Mesenchymal stem cell (in vitro differentiated cells and primary cell): ENCODE results near the gene CCNL1.

Experiments used
- DNase-seq: peaks from one replicate; pipeline ENCODE4 v3.0.0-alpha.2; 2013
- H2AFZ ChIP-seq: one replicate; pipeline ENCODE4 v1.6.1; 2013; ENCODE audit warnings: low read depth, mild to moderate bottlenecking, control low read depth, inconsistent platforms, low read length, moderate library complexity
- H2AK5ac ChIP-seq: 2 replicates; pipeline ENCODE4 v1.6.1; 2013; ENCODE audit warnings: low read length, moderate library complexity, mild to moderate bottlenecking, inconsistent platforms; ENCODE audit not compliant: severe bottlenecking
- H2BK120ac ChIP-seq: one replicate; pipeline ENCODE4 v1.6.1; 2013; ENCODE audit warnings: low read depth, mild to moderate bottlenecking, inconsistent platforms, low read length, moderate library complexity
- H2BK12ac ChIP-seq, 2 experiments: one replicate each; pipeline ENCODE4 v1.6.1; 2013; ENCODE audit warnings: inconsistent platforms in 2 of 2, low read length in 2 of 2, mild to moderate bottlenecking in 2 of 2, moderate library complexity in 2 of 2, control low read depth in 1 of 2
- H2BK15ac ChIP-seq: one replicate; pipeline ENCODE4 v1.6.1; 2013; ENCODE audit warnings: mild to moderate bottlenecking, low read depth, inconsistent platforms; ENCODE audit not compliant: poor library complexity, severe bottlenecking
- H2BK5ac ChIP-seq: 2 replicates; pipeline ENCODE4 v1.6.1; 2013; ENCODE audit warnings: low read depth, mild to moderate bottlenecking, low read length, control low read depth, inconsistent platforms; ENCODE audit not compliant: poor library complexity, severe bottlenecking
- H3K14ac ChIP-seq, 2 experiments: one replicate each; pipeline ENCODE4 v1.6.1; 2013; ENCODE audit warnings: inconsistent platforms in 2 of 2, low read length in 2 of 2, control low read depth in 1 of 2, mild to moderate bottlenecking in 1 of 2, moderate library complexity in 1 of 2
- H3K18ac ChIP-seq, 2 experiments: one replicate each; pipeline ENCODE4 v1.6.1; 2013; ENCODE audit warnings: inconsistent platforms in 2 of 2, low read length in 2 of 2, control low read depth in 1 of 2, low read depth in 1 of 2, mild to moderate bottlenecking in 1 of 2
- H3K23ac ChIP-seq, 2 experiments: one replicate each; pipeline ENCODE4 v1.6.1; 2013; ENCODE audit warnings: inconsistent platforms in 2 of 2, low read length in 2 of 2, mild to moderate bottlenecking in 2 of 2, moderate library complexity in 2 of 2, control low read depth in 1 of 2
- H3K27ac ChIP-seq: 2 replicates; pipeline ENCODE4 v1.5.1; 2013; ENCODE audit warnings: mild to moderate bottlenecking, moderate library complexity, low read length, control low read depth, inconsistent platforms; ENCODE audit not compliant: poor library complexity, severe bottlenecking
- H3K27me3 ChIP-seq, 2 experiments: 2 replicates each; pipeline versions ENCODE4 v1.6.1 to v1.7.0; 2013; ENCODE audit warnings: low read length in 2 of 2, mild to moderate bottlenecking in 2 of 2, moderate library complexity in 2 of 2, control low read depth in 1 of 2, inconsistent platforms in 1 of 2; ENCODE audit not compliant: control insufficient read depth in 1 of 2, insufficient read depth in 1 of 2
- H3K36me3 ChIP-seq, 2 experiments: 2 replicates each; pipeline versions ENCODE4 v1.6.1 to v1.7.0; 2013; ENCODE audit warnings: low read length in 2 of 2, control low read depth in 1 of 2, inconsistent platforms in 1 of 2, low read depth in 1 of 2, mild to moderate bottlenecking in 1 of 2; ENCODE audit not compliant: insufficient read depth in 2 of 2, control insufficient read depth in 1 of 2
- H3K4ac ChIP-seq, 2 experiments: one replicate each; pipeline ENCODE4 v1.6.1; 2013; ENCODE audit warnings: inconsistent platforms in 2 of 2, low read length in 2 of 2, mild to moderate bottlenecking in 2 of 2, moderate library complexity in 2 of 2, control low read depth in 1 of 2, low read depth in 1 of 2
- H3K4me1 ChIP-seq: 2 replicates; pipeline ENCODE4 v1.6.1; 2013; ENCODE audit warnings: low read depth, low read length, control low read depth; ENCODE audit not compliant: control insufficient read depth, insufficient read depth
- H3K4me2 ChIP-seq: 2 replicates; pipeline ENCODE4 v1.6.1; 2013; ENCODE audit warnings: low read length, mild to moderate bottlenecking, inconsistent platforms; ENCODE audit not compliant: poor library complexity, severe bottlenecking
- H3K4me3 ChIP-seq, 2 experiments: 2 replicates each; pipeline versions ENCODE4 v1.5.1 to v1.7.0; 2013; ENCODE audit warnings: low read length in 2 of 2, mild to moderate bottlenecking in 2 of 2, control low read depth in 1 of 2, low read depth in 1 of 2; ENCODE audit not compliant: insufficient read depth in 1 of 2
- H3K79me1 ChIP-seq: replicated peaks from 2 replicates; pipeline ENCODE4 v1.6.1; 2013; ENCODE audit warnings: mild to moderate bottlenecking, control low read depth, low read length, inconsistent platforms; ENCODE audit not compliant: poor library complexity, severe bottlenecking
- H3K9ac ChIP-seq: 2 replicates; pipeline ENCODE4 v1.7.0; 2013; ENCODE audit warnings: mild to moderate bottlenecking, low read length, moderate library complexity
- H3K9me3 ChIP-seq: 2 replicates; pipeline ENCODE4 v1.7.0; 2013; ENCODE audit warnings: mild to moderate bottlenecking, low read length; ENCODE audit not compliant: control insufficient read depth
- H4K8ac ChIP-seq: one replicate; pipeline ENCODE4 v1.6.1; 2013; ENCODE audit warnings: inconsistent platforms, mild to moderate bottlenecking, low read length, moderate library complexity
- H4K91ac ChIP-seq: one replicate; pipeline ENCODE4 v1.6.1; 2013; ENCODE audit warnings: mild to moderate bottlenecking, low read length, inconsistent platforms
- WGBS: methylation state at CpG from one replicate; pipeline ENCODE4 v1.1.7; 2013; ENCODE audit warnings: mixed read lengths; 5-methylcytosine and 5-hydroxymethylcytosine counted together

CCNL1 gene

GRCh38 chr3:157154563-157155330 lies 5.2 kb downstream of the CCNL1 start:
- H2BK120ac ChIP-seq = no peak overlapping the region
- DNase-seq = peak; percentile 33
- no peak overlapping the region for H2BK5ac ChIP-seq
- H2AK5ac ChIP-seq = no peak overlapping the region
- H4K8ac ChIP-seq = no peak overlapping the region
- no peak overlapping the region for H3K4ac ChIP-seq
- H3K4me3 ChIP-seq = peak overlapping the region in 1 of 2 experiments; percentile 86
- peaks cover 3 to 91% of the 10 kb centered on the region in 2 experiments for H3K36me3 ChIP-seq
- no peak overlapping the region for H3K4me2 ChIP-seq
- H3K23ac ChIP-seq = no peak overlapping the region
- no peaks in the 10 kb centered on the region for H3K4me1 ChIP-seq
- peaks cover 1% of the 10 kb centered on the region for H3K79me1 ChIP-seq
- H2BK15ac ChIP-seq = no peak overlapping the region
- H4K91ac ChIP-seq = no peak overlapping the region
- H3K9me3 ChIP-seq = no peaks in the 10 kb centered on the region
- peak overlapping the region; percentile 99 for H3K9ac ChIP-seq
- H3K14ac ChIP-seq = no peak overlapping the region
- WGBS = 85% methylated on average over 5 of the region's 6 CpGs
- no peak overlapping the region for H3K27ac ChIP-seq
- H2BK12ac ChIP-seq = no peak overlapping the region
- H2AFZ ChIP-seq = no peak overlapping the region
- no peak overlapping the region for H3K18ac ChIP-seq
- no peaks in the 10 kb centered on the region for H3K27me3 ChIP-seq

- Histone ChIP-seq H3K9ac (peak overlapping the region; percentile 99), H2BK5ac (no peak overlapping the region), H3K9me3 (no peaks in the 10 kb centered on the region), H3K27ac (no peak overlapping the region), H3K18ac (no peak overlapping the region), H2BK15ac (no peak overlapping the region), H3K36me3 (peaks cover 7 to 100% of the 10 kb centered on the region in 2 experiments), H4K8ac (no peak overlapping the region), H3K14ac (no peak overlapping the region), H2AFZ (no peak overlapping the region), H3K79me1 (peaks cover 1% of the 10 kb centered on the region), H3K4me3 (no peak overlapping the region), H2BK12ac (no peak overlapping the region), H3K4me2 (no peak overlapping the region), H3K4ac (no peak overlapping the region), H3K4me1 (no peaks in the 10 kb centered on the region), H3K27me3 (no peaks in the 10 kb centered on the region), H4K91ac (no peak overlapping the region), H2AK5ac (no peak overlapping the region), H3K23ac (no peak overlapping the region), H2BK120ac (no peak overlapping the region)
- no CpG with 5 or more reads among the region's 1 CpG for WGBS
- DNase-seq = peak; percentile 26
These were observed 7.0 kb downstream of the CCNL1 start for GRCh38 chr3:157152930-157153329.

GRCh38 chr3:157152438-157152837 lies 7.5 kb downstream of the CCNL1 start:
- no peak overlapping the region for H3K14ac ChIP-seq
- no peak overlapping the region for H3K4ac ChIP-seq
- H3K27me3 ChIP-seq = no peaks in the 10 kb centered on the region
- WGBS = no CpG with 5 or more reads among the region's 2 CpGs
- H4K8ac ChIP-seq = no peak overlapping the region
- H3K4me2 ChIP-seq = no peak overlapping the region
- DNase-seq = peak; percentile 26
- no peak overlapping the region for H3K4me3 ChIP-seq
- no peak overlapping the region for H3K18ac ChIP-seq
- no peak overlapping the region for H2AFZ ChIP-seq
- H2AK5ac ChIP-seq = no peak overlapping the region
- H3K9ac ChIP-seq = peak overlapping the region; percentile 99
- H3K27ac ChIP-seq = no peak overlapping the region
- H3K79me1 ChIP-seq = peaks cover 1% of the 10 kb centered on the region
- no peak overlapping the region for H4K91ac ChIP-seq
- H2BK15ac ChIP-seq = no peak overlapping the region
- no peak overlapping the region for H2BK12ac ChIP-seq
- no peak overlapping the region for H2BK5ac ChIP-seq
- H3K4me1 ChIP-seq = no peaks in the 10 kb centered on the region
- H2BK120ac ChIP-seq = no peak overlapping the region
- no peaks in the 10 kb centered on the region for H3K9me3 ChIP-seq
- peaks cover 7 to 100% of the 10 kb centered on the region in 2 experiments for H3K36me3 ChIP-seq
- no peak overlapping the region for H3K23ac ChIP-seq

GRCh38 chr3:157151627-157152026 lies 8.3 kb downstream of the CCNL1 start:
- Histone ChIP-seq H2AK5ac (no peak overlapping the region), H2BK5ac (no peak overlapping the region), H3K18ac (no peak overlapping the region), H3K23ac (no peak overlapping the region), H3K9me3 (no peaks in the 10 kb centered on the region), H4K91ac (no peak overlapping the region), H3K14ac (no peak overlapping the region), H2BK12ac (no peak overlapping the region), H4K8ac (no peak overlapping the region), H2AFZ (no peak overlapping the region), H3K4me2 (no peak overlapping the region), H3K27me3 (no peaks in the 10 kb centered on the region), H3K79me1 (peaks cover 1% of the 10 kb centered on the region), H3K4ac (no peak overlapping the region), H3K4me1 (no peaks in the 10 kb centered on the region), H3K4me3 (no peak overlapping the region), H3K9ac (no peak overlapping the region), H2BK15ac (no peak overlapping the region), H3K36me3 (peaks cover 7 to 100% of the 10 kb centered on the region in 2 experiments), H2BK120ac (no peak overlapping the region), H3K27ac (no peak overlapping the region)
- peak; percentile 49 for DNase-seq
- WGBS = 92% methylated on average over 2 of the region's 2 CpGs
